Panc1 (cell line): ENCODE results near the gene LMAN1.

Experiments
- CTCF ChIP-seq: fragments of 450-650 bp; IDR thresholded peaks from 2 replicates; pipeline ENCODE4 v1.5.1; 2017; ENCODE audit warnings: mild to moderate bottlenecking
- POLR2AphosphoS5 ChIP-seq: IDR thresholded peaks from 2 replicates; pipeline ENCODE4 v1.6.1; 2012; ENCODE audit warnings: mild to moderate bottlenecking, low read depth, low read length, moderate library complexity

GRCh38 chr18:59303006-59303405, 56.1 kb downstream of the LMAN1 start:
- no peak for TF ChIP-seq POLR2AphosphoS5
- no peak for TF ChIP-seq CTCF
